Rectal smooth muscle tissue (tissue), 1 donor: ENCODE data around the gene DHCR24.

Experiments
- H3K27ac ChIP-seq: one replicate; pipeline ENCODE4 v1.7.0; 2013; ENCODE audit warnings: low read depth, low read length, inconsistent platforms
- H3K27me3 ChIP-seq: one replicate; pipeline ENCODE4 v1.7.0; 2013; ENCODE audit warnings: low read length; ENCODE audit not compliant: control insufficient read depth, insufficient read depth
- H3K36me3 ChIP-seq: one replicate; pipeline ENCODE4 v1.7.0; 2013; ENCODE audit warnings: low read length; ENCODE audit not compliant: control insufficient read depth, insufficient read depth
- H3K4me1 ChIP-seq: one replicate; pipeline ENCODE4 v1.7.0; 2013; ENCODE audit warnings: low read length; ENCODE audit not compliant: control insufficient read depth, insufficient read depth
- H3K4me3 ChIP-seq: one replicate; pipeline ENCODE4 v1.7.0; 2013; ENCODE audit warnings: low read length
- H3K9ac ChIP-seq: one replicate; pipeline ENCODE4 v1.7.0; 2013; ENCODE audit warnings: low read length

DHCR24 gene

DNA sequence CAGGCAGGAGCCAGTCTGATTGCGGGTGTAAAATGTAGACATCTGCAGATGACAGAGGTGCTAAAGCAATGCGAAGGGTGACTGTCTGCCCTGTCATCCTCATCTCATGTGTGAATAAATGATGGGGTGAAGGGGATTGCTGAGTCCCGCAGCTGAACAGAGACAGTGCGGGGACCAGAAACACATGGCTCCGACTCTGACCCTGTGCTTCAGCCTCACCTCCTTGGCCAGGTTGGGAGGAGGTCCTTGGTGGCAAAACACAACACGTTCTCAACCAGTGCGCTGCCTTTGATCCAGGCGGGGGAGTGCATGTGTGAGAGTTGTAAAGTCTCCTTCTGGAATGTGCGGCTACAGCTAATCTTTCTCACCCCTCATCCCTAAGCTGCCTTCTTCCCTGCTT, 53.9 kb downstream of the DHCR24 start:
- H3K27me3 ChIP-seq, result no peaks in the 10 kb centered on the region
- H3K9ac ChIP-seq, result no peak overlapping the region
- no peaks in the 10 kb centered on the region for H3K36me3 ChIP-seq
- H3K4me1 ChIP-seq, result no peaks in the 10 kb centered on the region
- H3K27ac ChIP-seq, result no peak overlapping the region
- H3K4me3 ChIP-seq, result no peak overlapping the region

DNA sequence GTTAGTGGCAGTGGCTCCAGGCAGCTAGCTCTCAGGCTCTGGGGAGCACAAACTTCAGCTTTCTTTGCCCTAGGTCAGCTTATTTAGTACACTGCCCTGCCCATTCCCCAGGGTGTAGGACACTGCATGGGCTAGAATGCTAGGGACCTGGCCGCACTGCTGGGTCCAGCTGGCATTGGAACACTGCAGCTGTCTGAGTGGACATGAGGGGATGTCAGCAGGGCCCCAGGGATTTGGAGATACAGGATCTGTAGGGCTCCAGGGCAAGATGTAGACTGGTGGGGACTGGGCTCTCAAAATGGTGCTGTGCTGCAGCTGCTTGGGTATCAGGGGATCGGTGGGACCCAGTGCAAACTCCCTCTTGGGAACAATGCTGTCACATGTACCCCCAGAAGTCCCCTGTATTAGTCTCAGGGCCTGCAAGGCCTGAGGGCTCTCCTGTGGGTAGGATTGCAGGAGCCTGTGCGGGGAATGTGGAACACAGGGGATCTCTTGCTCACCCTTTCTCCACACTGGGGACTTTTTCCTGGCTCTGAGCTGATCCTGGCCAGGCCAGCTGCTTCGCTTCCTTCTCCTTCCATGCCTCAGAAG, 60.7 kb downstream of the DHCR24 start:
- Histone ChIP-seq H3K36me3 (no peaks in the 10 kb centered on the region), H3K9ac (no peak overlapping the region), H3K4me1 (no peaks in the 10 kb centered on the region), H3K27ac (no peak overlapping the region), H3K4me3 (no peak overlapping the region), H3K27me3 (no peaks in the 10 kb centered on the region)

DNA sequence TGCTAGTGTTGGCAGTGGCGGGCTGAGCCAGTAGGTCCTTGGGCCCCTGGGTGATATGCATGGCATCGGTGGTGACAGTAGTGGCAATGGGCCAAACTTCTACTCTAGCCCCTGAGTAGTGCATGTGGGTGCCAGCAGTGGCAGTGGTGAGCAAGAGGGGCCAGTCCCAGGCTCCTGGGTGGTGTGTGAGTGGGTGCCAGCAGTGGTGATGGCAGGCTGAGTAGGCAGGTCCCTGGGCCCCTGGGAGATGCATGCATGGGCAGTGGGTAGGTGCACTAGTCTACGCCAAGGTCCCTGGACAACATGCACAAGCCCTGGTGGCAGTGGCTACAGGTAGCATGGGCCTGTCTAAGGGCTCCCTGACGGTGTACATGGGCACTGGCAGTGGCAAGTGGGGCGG, 61.3 kb downstream of the DHCR24 start:
- Histone ChIP-seq H3K36me3 (no peaks in the 10 kb centered on the region), H3K27ac (no peak overlapping the region), H3K9ac (no peak overlapping the region), H3K4me3 (no peak overlapping the region), H3K27me3 (no peaks in the 10 kb centered on the region), H3K4me1 (no peaks in the 10 kb centered on the region)

DNA sequence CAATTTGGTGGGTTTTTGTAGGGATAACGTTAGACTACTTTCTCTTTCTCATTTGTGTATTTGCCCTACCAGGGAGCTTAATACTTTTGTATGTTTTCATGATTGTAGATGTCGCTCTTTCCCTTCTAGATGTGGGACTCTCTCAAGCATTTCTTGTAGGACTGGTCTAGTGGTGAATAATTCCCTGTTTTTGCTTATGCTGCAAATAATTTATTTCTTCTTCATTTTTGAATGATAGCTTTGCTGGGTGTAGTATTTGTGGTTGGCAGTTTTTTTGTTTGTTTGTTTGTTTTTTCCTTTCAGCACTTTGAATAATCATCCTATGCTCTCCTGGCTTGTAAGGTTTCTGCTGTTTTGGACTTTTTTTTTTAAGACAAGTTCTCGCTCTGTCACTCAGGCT, 63.3 kb downstream of the DHCR24 start:
- Histone ChIP-seq H3K36me3 (no peaks in the 10 kb centered on the region), H3K9ac (no peak overlapping the region), H3K27ac (no peak overlapping the region), H3K27me3 (no peaks in the 10 kb centered on the region), H3K4me3 (no peak overlapping the region), H3K4me1 (no peaks in the 10 kb centered on the region)

DNA sequence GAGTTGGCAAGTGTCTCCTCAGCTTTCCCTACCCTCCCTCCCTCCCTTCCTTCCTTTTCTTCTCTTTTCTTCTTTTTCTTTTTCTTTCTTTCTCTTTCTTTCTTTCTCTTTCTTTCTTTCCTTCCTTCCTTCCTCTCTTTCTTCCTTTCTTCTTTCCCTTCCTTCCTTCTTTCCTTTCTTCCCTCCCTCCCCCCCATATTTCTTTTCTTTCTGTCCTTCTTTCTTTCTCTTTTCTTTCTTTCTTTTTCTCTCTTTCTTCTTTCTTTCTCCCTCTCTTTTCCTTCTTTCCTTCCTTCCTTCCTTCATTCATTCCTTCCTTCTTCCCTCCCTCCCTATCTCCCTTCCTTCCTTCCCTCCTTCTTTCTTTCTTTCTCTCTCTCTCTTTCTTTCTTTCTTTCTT, 67.3 kb downstream of the DHCR24 start:
- no peaks in the 10 kb centered on the region for H3K27me3 ChIP-seq
- no peak overlapping the region for H3K4me3 ChIP-seq
- no peaks in the 10 kb centered on the region for H3K4me1 ChIP-seq
- no peaks in the 10 kb centered on the region for H3K36me3 ChIP-seq
- H3K9ac ChIP-seq, result no peak overlapping the region
- H3K27ac ChIP-seq, result no peak overlapping the region

DNA sequence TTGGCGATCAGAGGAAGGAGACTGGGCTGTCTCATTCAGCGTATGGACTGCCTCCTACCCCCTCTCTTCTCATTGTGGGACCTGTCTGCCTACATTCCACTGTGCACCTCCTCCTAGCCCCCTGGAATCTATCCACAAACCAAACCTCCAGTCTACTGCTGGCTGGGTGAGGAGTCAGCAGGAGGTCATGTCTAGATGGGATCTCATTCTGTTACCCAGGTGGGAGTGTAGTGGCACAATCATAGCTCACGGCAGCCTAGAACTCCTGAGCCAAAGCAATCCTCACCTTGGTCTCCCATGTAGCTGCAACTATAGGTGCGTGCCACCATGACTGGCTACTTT, 67.8 kb downstream of the DHCR24 start:
- H3K27ac ChIP-seq, result no peak overlapping the region

DNA sequence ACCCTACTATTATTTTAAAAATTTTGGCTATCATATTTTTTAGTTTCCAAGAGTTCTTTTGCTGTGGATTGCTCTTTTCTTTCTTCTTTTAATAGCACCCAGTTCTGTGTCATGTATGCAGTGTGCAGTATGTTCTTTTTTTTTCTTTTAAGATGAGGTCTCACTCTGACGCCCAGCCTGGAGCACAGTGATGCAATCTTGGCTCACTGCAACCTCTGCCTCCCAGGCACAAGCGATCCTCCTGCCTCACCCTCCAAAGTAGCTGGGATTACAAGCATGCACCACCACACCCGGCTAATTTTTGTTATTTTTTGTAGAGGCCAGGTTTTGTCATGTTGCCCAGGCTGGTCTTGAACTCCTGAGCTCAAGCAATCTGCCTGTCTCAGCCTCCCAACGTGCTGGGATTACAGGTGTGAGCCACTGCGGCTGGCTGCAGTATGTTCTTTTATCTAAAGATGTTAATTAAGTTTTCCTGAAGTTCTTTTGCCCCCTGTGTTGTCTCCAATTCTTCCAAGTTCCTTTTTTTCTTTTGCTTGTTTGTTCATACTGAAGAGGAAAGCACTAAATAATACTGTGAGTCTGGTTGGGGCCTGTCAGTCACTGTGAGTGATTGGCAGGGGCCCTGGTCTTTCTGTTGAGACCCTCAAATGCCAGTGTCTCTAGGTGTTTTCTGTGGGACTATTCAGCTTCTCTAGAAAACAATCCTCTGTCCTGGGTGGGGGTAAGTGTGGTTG, 68.4 kb downstream of the DHCR24 start:
- no peaks in the 10 kb centered on the region for H3K36me3 ChIP-seq
- no peaks in the 10 kb centered on the region for H3K4me1 ChIP-seq
- H3K4me3 ChIP-seq, result no peak overlapping the region
- H3K27me3 ChIP-seq, result no peaks in the 10 kb centered on the region
- H3K27ac ChIP-seq, result no peak overlapping the region
- no peak overlapping the region for H3K9ac ChIP-seq

More for the DNA sequence above, 67.8 kb downstream of the DHCR24 start:
- Histone ChIP-seq H3K27me3 (no peaks in the 10 kb centered on the region), H3K36me3 (no peaks in the 10 kb centered on the region), H3K9ac (no peak overlapping the region), H3K4me1 (no peaks in the 10 kb centered on the region), H3K4me3 (no peak overlapping the region)

DNA sequence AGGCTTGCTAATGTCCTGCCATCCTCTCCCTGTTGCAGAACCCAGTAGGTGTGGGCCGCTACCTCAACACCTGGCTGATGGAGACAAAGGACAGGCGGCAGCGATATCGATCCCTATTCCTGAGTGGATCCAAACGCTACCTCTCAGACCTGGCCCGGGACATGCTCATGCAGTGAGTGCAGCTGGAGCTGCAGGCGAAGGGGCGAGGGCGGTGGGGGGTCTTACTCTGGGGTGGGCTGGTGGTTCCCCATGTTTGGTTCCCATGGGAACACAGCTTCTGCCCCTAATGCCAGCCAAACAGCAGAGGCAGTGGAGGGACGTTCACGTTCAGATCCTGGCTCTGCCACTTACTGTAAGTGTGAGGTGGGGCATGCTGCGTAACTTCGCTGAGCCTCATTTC, 70.0 kb downstream of the DHCR24 start:
- Histone ChIP-seq H3K9ac (no peak overlapping the region), H3K27me3 (no peaks in the 10 kb centered on the region), H3K36me3 (no peaks in the 10 kb centered on the region), H3K4me1 (no peaks in the 10 kb centered on the region), H3K27ac (no peak overlapping the region), H3K4me3 (no peak overlapping the region)

DNA sequence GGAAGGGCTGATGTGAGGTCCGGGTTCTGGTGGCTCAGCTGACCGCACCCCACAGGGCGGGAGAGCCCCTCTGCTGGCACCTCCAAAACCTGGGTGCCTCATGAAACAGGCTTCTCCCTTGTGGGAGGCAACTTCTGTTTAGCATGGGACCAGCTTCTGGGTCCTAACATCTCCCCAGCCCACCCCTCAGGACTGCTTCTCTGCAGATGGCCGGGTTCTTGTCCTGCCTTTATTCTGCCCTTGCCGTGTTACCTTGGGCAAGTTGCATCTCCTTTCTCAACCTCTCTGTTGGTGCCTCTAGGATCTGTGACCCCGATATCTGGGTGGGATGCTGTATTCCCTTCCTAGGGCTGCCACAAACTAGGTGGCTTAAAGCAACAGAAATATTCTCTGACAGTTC, 70.9 kb downstream of the DHCR24 start:
- Histone ChIP-seq H3K4me3 (no peak overlapping the region), H3K27me3 (no peaks in the 10 kb centered on the region), H3K4me1 (no peaks in the 10 kb centered on the region), H3K27ac (no peak overlapping the region), H3K9ac (no peak overlapping the region), H3K36me3 (no peaks in the 10 kb centered on the region)

DNA sequence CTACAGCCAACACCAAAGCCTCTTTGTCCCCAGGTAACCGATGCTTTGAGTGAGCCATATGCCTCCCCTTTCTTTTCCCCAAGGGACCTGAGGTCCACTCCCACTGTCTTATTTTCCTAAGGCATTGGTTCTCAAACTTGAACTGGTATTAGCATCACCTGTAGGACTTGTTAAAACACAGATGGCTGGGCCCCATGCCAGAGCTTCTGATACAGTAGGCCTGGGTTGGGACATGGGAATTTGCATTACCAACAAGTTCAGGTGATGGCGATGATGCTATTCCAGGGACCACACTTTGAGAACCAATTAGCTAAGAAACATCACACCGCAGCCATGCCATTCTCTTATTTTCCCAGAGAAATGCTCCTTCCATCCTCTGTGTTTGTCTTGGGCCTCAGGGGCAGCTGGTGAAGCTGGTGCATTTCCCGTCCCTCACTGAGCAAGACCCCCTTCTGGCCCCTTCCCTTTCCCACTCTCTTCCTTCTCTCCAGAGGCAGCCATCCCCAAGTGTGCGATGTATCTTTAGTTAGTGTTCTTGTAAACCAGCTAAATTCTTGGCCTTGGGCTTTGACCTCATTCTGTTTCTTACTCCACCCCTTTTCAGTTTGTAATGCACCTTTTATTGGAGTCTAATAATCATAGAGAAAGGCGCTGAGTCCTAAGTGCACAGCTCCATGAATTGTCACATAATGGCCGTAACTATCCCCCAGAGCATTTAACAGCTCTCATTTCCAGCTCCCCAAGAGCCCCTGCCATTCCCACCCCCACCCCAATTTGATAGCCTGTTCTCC, 71.7 kb downstream of the DHCR24 start:
- no peaks in the 10 kb centered on the region for H3K4me1 ChIP-seq
- H3K9ac ChIP-seq, result no peak overlapping the region
- no peaks in the 10 kb centered on the region for H3K27me3 ChIP-seq
- no peak overlapping the region for H3K27ac ChIP-seq
- no peak overlapping the region for H3K4me3 ChIP-seq
- H3K36me3 ChIP-seq, result no peaks in the 10 kb centered on the region

DNA sequence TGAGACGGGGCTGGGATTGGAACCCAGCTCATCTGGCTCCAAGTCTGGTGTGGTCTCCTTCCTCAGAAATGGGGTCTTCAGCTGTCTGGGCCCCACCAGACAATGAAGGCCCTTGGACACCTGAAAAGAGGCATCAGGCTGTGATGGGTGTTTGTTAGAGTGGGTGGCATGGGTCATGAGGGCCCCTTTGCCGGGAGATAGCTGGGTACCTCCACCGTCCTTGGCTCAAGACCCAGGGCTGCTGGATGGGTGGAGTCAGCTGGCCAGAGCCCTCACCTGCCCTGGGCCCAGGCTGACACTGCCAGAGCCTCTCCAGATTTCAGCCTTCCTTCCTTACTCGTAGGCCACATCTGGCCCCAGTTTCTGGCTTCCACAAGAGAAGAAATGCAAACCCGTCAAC, 72.4 kb downstream of the DHCR24 start:
- no peaks in the 10 kb centered on the region for H3K4me1 ChIP-seq
- H3K27ac ChIP-seq, result no peak overlapping the region
- H3K9ac ChIP-seq, result no peak overlapping the region
- H3K4me3 ChIP-seq, result no peak overlapping the region
- H3K36me3 ChIP-seq, result no peaks in the 10 kb centered on the region
- H3K27me3 ChIP-seq, result no peaks in the 10 kb centered on the region

DNA sequence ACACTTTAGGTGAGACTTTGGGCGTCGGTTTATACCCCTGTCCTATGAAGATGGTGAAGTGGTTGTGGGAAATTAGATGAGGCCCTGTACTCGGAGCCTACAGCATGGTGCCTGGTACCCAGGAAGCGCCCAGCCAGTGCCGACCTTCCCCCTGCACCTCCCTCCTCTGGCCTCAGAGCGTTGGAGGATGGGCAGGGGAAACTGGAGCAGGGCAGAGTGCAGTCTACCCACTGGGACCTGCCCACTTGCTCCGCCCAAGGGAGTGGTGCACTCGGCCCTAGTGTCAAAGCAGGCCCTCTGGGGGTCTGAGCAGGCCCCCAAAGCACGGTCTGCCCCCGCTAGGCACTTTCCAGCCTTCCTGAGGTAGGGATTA, 72.9 kb downstream of the DHCR24 start:
- no peak overlapping the region for H3K4me3 ChIP-seq
- H3K27me3 ChIP-seq, result no peaks in the 10 kb centered on the region
- H3K4me1 ChIP-seq, result no peaks in the 10 kb centered on the region
- H3K27ac ChIP-seq, result no peak overlapping the region
- no peak overlapping the region for H3K9ac ChIP-seq
- H3K36me3 ChIP-seq, result no peaks in the 10 kb centered on the region
